SU-DHL-6 (cell line): ENCODE results near the gene KPNA5.
"Not testable (repeated sequence)": the region's sequence is repeated elsewhere in the genome, so short reads cannot be mapped to it uniquely, and the experiment has no call there.

Source experiments
- H2AFZ ChIP-seq: fragments of 200-600 bp; sonication (generic); 2 replicates; pipeline ENCODE4 v1.6.1; 2014; ENCODE audit warnings: low read depth, mild to moderate bottlenecking, moderate library complexity, mixed read lengths, antibody characterized with exemption, low read length; ENCODE audit not compliant: severe bottlenecking
- H3F3A ChIP-seq: fragments of 200-600 bp; shearing (Covaris generic); 2 replicates; pipeline ENCODE4 v1.6.0; 2016; ENCODE audit warnings: antibody characterized with exemption, mild to moderate bottlenecking; ENCODE audit not compliant: insufficient read depth
- H3K27ac ChIP-seq: fragments of 200-600 bp; sonication (generic); 2 replicates; pipeline ENCODE4 v1.5.1; 2016; ENCODE audit warnings: low read depth, mild to moderate bottlenecking, low read length, moderate library complexity, mixed read lengths
- H3K27me3 ChIP-seq: fragments of 200-600 bp; sonication (generic), shearing (Covaris generic); 2 replicates; pipeline ENCODE4 v1.6.0; 2014; ENCODE audit warnings: mild to moderate bottlenecking, low read length
- H3K36me3 ChIP-seq: fragments of 200-600 bp; sonication (generic); 2 replicates; pipeline ENCODE4 v1.6.1; 2014; ENCODE audit warnings: mild to moderate bottlenecking, low read length, mixed read lengths
- H3K4me2 ChIP-seq: fragments of 300-600, 200-600 bp; shearing (Covaris generic), sonication (generic); 2 replicates; pipeline ENCODE4 v1.6.0; 2014; ENCODE audit warnings: low read length, low read depth, mild to moderate bottlenecking; ENCODE audit not compliant: poor library complexity, severe bottlenecking
- H3K4me3 ChIP-seq: fragments of 200-600 bp; sonication (generic); 2 replicates; pipeline ENCODE4 v1.5.1; 2014; ENCODE audit warnings: antibody characterized with exemption, low read length, mild to moderate bottlenecking, mixed read lengths; ENCODE audit not compliant: insufficient read depth, poor library complexity, severe bottlenecking
- H3K79me2 ChIP-seq: fragments of 200-600 bp; sonication (generic); 2 replicates; pipeline ENCODE4 v1.6.1; 2014; ENCODE audit warnings: mild to moderate bottlenecking, low read length, moderate library complexity; ENCODE audit not compliant: insufficient read depth
- H3K9ac ChIP-seq: fragments of 200-600 bp; sonication (generic); 2 replicates; pipeline ENCODE4 v1.7.0; 2014; ENCODE audit warnings: mild to moderate bottlenecking, low read length
- H3K9me2 ChIP-seq: fragments of 200-600 bp; sonication (generic); replicated peaks from 2 replicates; pipeline ENCODE4 v1.6.1; 2014; ENCODE audit warnings: low read length; ENCODE audit not compliant: insufficient read depth
- H3K9me3 ChIP-seq: fragments of 200-600 bp; sonication (generic); 2 replicates; pipeline ENCODE4 v1.6.1; 2014; ENCODE audit warnings: low read length, mixed read lengths; ENCODE audit not compliant: insufficient read depth
- H4K20me1 ChIP-seq: fragments of 200-600 bp; sonication (generic); 2 replicates; pipeline ENCODE4 v1.6.1; 2014; ENCODE audit warnings: low read depth, mild to moderate bottlenecking, antibody characterized with exemption, low read length, moderate library complexity, mixed read lengths
- EZH2phosphoT487 ChIP-seq: fragments of 200-600 bp; sonication (generic), shearing (Covaris generic); conservative IDR thresholded peaks from 2 replicates; pipeline ENCODE4 v1.6.1; 2018; ENCODE audit warnings: mild to moderate bottlenecking, antibody characterized with exemption, low read length, moderate library complexity, mixed read lengths
- TF ChIP-seq, protein P1 (sequence below): fragments of 200-600 bp; sonication (generic); IDR thresholded peaks from one replicate; pipeline ENCODE4 v1.5.1; 2017; ENCODE audit warnings: antibody characterized with exemption, mild to moderate bottlenecking, low read length, moderate library complexity; ENCODE audit not compliant: insufficient read depth, poor library complexity, severe bottlenecking

KPNA5 gene

DNA sequence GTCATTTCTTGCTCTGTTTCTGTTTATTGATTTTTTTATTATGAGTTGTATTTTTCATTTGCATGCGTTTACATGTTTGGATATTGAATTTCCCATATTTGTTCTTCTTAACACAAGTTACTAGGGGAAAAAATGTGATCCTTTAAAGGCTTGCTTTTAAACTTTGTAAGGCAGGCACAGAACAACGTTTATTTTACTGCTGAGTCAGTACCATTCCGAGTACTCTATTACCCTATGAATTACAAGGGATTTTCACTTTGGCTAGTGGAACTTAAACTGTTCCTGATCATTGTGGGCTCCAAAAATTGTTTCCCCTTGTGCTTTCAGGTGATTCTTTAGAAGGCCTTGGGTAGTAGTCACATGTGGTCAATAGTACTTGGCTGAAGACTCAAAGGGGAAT is 56.0 kb downstream of the KPNA5 start:
- Histone ChIP-seq H4K20me1 (no peaks in the 10 kb centered on the region; the same call in 1 of the 2 replicates), H3K79me2 (no peaks in the 10 kb centered on the region), H3F3A (no peaks in the 10 kb centered on the region), H3K9me2 (no peaks in the 10 kb centered on the region), H3K4me3 (no peak overlapping the region), H3K27ac (no peak overlapping the region), H3K27me3 (no peaks in the 10 kb centered on the region), H3K9ac (no peak overlapping the region), H2AFZ (no peak overlapping the region), H3K36me3 (peaks cover 17% of the 10 kb centered on the region; the same call in 1 of the 2 replicates), H3K9me3 (no peaks in the 10 kb centered on the region), H3K4me2 (no peak overlapping the region)
- TF ChIP-seq, protein P1, sequence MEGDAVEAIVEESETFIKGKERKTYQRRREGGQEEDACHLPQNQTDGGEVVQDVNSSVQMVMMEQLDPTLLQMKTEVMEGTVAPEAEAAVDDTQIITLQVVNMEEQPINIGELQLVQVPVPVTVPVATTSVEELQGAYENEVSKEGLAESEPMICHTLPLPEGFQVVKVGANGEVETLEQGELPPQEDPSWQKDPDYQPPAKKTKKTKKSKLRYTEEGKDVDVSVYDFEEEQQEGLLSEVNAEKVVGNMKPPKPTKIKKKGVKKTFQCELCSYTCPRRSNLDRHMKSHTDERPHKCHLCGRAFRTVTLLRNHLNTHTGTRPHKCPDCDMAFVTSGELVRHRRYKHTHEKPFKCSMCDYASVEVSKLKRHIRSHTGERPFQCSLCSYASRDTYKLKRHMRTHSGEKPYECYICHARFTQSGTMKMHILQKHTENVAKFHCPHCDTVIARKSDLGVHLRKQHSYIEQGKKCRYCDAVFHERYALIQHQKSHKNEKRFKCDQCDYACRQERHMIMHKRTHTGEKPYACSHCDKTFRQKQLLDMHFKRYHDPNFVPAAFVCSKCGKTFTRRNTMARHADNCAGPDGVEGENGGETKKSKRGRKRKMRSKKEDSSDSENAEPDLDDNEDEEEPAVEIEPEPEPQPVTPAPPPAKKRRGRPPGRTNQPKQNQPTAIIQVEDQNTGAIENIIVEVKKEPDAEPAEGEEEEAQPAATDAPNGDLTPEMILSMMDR: no peak
- no peak for TF ChIP-seq EZH2phosphoT487

DNA sequence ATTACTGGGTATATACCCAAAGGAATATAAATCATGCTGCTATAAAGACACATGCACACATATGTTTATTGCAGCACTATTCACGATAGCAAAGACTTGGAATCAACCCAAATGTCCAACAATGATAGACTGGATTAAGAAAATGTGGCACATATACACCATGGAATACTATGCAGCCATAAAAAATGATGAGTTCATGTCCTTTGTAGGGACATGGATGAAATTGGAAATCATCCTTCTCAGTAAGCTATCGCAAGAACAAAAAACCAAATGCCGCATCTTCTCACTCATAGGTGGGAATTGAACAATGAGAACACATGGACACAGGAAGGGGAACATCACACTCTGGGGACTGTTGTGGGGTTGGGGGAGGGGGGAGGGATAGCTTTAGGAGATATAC is 59.5 kb downstream of the KPNA5 start:
- H3K27ac ChIP-seq, H3F3A ChIP-seq, H4K20me1 ChIP-seq, H3K9ac ChIP-seq, H3K27me3 ChIP-seq, H3K36me3 ChIP-seq, H3K9me3 ChIP-seq, H3K79me2 ChIP-seq, H3K9me2 ChIP-seq, H3K4me3 ChIP-seq, H3K4me2 ChIP-seq, H2AFZ ChIP-seq: not testable (repeated sequence)

DNA sequence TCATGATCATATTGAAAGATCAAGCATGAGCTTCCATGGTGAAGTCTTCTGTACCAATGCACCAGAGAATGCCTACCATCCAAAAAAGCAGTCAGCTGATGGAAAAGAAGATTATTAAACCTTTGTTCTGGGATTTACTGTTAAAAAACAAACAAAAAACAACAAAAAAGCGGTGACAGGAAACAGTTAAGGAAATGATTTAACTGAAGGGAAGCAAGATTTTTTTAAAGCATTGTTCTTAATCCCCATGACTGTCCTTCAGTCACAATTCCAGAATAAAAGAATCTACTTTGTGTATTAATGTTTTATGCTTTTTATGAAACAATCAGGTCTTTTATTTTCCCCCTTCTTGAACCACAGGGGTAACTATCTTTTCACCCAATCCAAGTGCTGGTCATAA is 60.6 kb downstream of the KPNA5 start:
- Histone ChIP-seq H3K4me2 (no peak overlapping the region), H3K9ac (no peak overlapping the region), H3K9me3 (no peaks in the 10 kb centered on the region), H3F3A (no peaks in the 10 kb centered on the region), H3K36me3 (no peaks in the 10 kb centered on the region), H3K9me2 (no peaks in the 10 kb centered on the region), H3K27me3 (no peaks in the 10 kb centered on the region), H2AFZ (no peak overlapping the region), H3K27ac (no peak overlapping the region), H3K79me2 (no peaks in the 10 kb centered on the region), H4K20me1 (no peaks in the 10 kb centered on the region), H3K4me3 (no peak overlapping the region)
- no peak for TF ChIP-seq EZH2phosphoT487
- TF ChIP-seq, protein P1: no peak

DNA sequence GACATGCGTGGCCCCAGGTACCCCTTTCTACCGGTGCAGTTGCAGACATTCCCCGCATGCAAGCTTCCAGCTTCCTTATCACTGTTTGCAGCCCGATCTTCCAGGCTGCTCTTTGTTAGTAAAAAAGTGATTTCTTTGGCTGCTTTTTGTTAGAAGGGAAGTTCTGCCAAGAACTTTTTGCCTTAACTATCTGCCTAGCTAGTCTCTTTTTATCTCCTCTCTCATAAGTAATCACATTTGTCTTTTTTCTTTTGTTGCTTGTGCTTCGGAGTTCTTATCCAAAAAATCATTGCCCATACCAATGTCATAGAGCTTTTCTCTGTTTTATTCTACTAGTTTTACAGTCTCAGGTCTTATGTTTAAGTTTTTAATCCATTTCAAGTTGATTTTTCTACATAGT is 64.2 kb downstream of the KPNA5 start:
- TF ChIP-seq, protein P1: no peak
- TF ChIP-seq EZH2phosphoT487: no peak

More for the DNA sequence above, 64.2 kb downstream of the KPNA5 start:
- Histone ChIP-seq H3K9me2 (no peaks in the 10 kb centered on the region), H3K27me3 (no peaks in the 10 kb centered on the region), H4K20me1 (no peaks in the 10 kb centered on the region), H3K27ac (no peak overlapping the region), H3K9ac (no peak overlapping the region), H3K36me3 (no peaks in the 10 kb centered on the region), H3F3A (no peaks in the 10 kb centered on the region), H3K4me3 (no peak overlapping the region), H3K79me2 (no peaks in the 10 kb centered on the region), H2AFZ (no peak overlapping the region), H3K4me2 (no peak overlapping the region), H3K9me3 (no peaks in the 10 kb centered on the region)
